HUES64 (cell line): ENCODE results near the gene AZGP1.
A peak's percentile ranks its signal among the peaks of the same experiment; 100 is the strongest.

Experiments used
- H3K27ac ChIP-seq: 2 replicates; pipeline ENCODE4 v1.7.0; 2013; ENCODE audit warnings: low read depth, low read length, inconsistent platforms
- H3K27me3 ChIP-seq: 2 replicates; pipeline ENCODE4 v1.6.1; 2013; ENCODE audit warnings: mild to moderate bottlenecking, low read length; ENCODE audit not compliant: insufficient read depth
- H3K36me3 ChIP-seq: 2 replicates; pipeline ENCODE4 v1.6.1; 2013; ENCODE audit warnings: mild to moderate bottlenecking, low read length; ENCODE audit not compliant: insufficient read depth
- H3K4me1 ChIP-seq: 2 replicates; pipeline ENCODE4 v1.6.1; 2013; ENCODE audit warnings: mild to moderate bottlenecking, low read length, moderate library complexity; ENCODE audit not compliant: insufficient read depth
- H3K4me3 ChIP-seq: 2 replicates; pipeline ENCODE4 v1.5.1; 2013; ENCODE audit warnings: mild to moderate bottlenecking, low read length, moderate library complexity
- H3K9ac ChIP-seq: 2 replicates; pipeline ENCODE4 v1.6.1; 2013; ENCODE audit warnings: mild to moderate bottlenecking, low read depth, low read length
- H3K9me3 ChIP-seq: 2 replicates; pipeline ENCODE4 v1.6.1; 2013; ENCODE audit warnings: low read depth, low read length; ENCODE audit not compliant: insufficient read depth
- WGBS: fragments of 150-250, 120-280 bp; methylation state at CpG from one replicate; pipeline ENCODE4 v1.1.7; 2013; ENCODE audit warnings: missing lambda C conversion rate; 5-methylcytosine and 5-hydroxymethylcytosine counted together

Gene AZGP1

DNA sequence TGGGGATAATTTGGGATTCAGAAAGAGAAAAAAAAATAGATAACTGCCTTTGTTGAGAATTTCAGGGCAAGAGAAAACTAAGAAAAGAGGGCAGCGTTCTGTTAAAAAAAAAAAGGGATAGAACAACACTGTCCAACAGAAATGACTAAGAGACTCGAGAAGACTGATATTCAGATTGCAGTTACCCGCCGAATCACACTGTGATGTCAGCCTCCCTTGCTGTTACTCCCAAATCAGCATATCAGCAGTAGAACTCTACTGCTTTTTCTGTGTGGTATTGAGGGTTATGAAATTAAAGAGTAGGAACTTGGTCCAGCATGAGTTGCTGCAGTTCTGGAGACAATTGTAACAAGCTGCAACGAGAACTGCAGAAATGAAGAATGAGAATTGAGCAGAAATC lies 48.3 kb downstream of the AZGP1 start:
- H3K9ac ChIP-seq: no peak overlapping the region
- no peaks in the 10 kb centered on the region for H3K36me3 ChIP-seq
- no peaks in the 10 kb centered on the region for H3K9me3 ChIP-seq
- peaks cover 5% of the 10 kb centered on the region; the same call in 1 of the 2 replicates for H3K4me1 ChIP-seq
- no peak overlapping the region for H3K27ac ChIP-seq
- peaks cover 28% of the 10 kb centered on the region; the same call in 1 of the 2 replicates for H3K27me3 ChIP-seq
- H3K4me3 ChIP-seq: no peak overlapping the region
- 86% methylated on average over 5 of the region's 5 CpGs for WGBS

GRCh38 chr7:99926321-99926720 lies 49.5 kb downstream of the AZGP1 start:
- Histone ChIP-seq H3K9me3 (peaks cover 4% of the 10 kb centered on the region; the same call in 1 of the 2 replicates), H3K4me1 (peaks cover 5% of the 10 kb centered on the region; the same call in 1 of the 2 replicates), H3K27ac (no peak overlapping the region), H3K36me3 (peaks cover 4% of the 10 kb centered on the region; the same call in 1 of the 2 replicates), H3K27me3 (peaks cover 28% of the 10 kb centered on the region; the same call in 1 of the 2 replicates), H3K9ac (no peak overlapping the region), H3K4me3 (no peak overlapping the region)

GRCh38 chr7:99923200-99923599 lies 52.6 kb downstream of the AZGP1 start:
- peaks cover 22% of the 10 kb centered on the region; the same call in 1 of the 2 replicates for H3K27me3 ChIP-seq
- H3K36me3 ChIP-seq: peaks cover 6% of the 10 kb centered on the region; the same call in 1 of the 2 replicates
- H3K4me1 ChIP-seq: no peaks in the 10 kb centered on the region
- H3K27ac ChIP-seq: no peak overlapping the region
- H3K9me3 ChIP-seq: peaks cover 18% of the 10 kb centered on the region; the same call in 1 of the 2 replicates
- no peak overlapping the region for H3K4me3 ChIP-seq
- no peak overlapping the region for H3K9ac ChIP-seq
- WGBS: 96% methylated on average over 3 of the region's 3 CpGs

DNA sequence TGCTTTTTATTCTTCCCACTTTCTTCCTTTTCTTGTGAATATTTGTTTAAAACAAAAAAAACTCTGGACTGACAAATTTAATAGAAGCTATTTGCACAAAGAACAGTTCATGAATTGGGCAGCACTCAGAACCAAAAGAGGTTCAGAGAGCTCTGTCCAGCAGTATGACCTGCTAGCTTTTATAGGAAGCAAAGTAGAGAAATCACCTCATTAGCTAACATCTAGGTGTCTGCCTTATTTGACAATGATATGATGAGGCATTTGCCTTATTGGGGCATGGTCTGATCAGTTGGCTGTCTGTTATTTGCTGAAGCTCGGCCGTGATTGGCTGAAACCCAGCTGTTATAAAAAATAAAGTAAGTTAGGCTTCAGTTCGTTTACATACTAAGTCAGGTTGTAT lies 55.7 kb downstream of the AZGP1 start:
- no peak overlapping the region for H3K9ac ChIP-seq
- H3K27me3 ChIP-seq: peaks cover 5% of the 10 kb centered on the region; the same call in 1 of the 2 replicates
- peaks cover 18% of the 10 kb centered on the region; the same call in 1 of the 2 replicates for H3K9me3 ChIP-seq
- peak overlapping the region; percentile 91 for H3K4me3 ChIP-seq
- no peak overlapping the region for H3K27ac ChIP-seq
- peaks cover 21% of the 10 kb centered on the region for H3K36me3 ChIP-seq
- WGBS: 98% methylated on average over 3 of the region's 3 CpGs
- H3K4me1 ChIP-seq: no peaks in the 10 kb centered on the region

DNA sequence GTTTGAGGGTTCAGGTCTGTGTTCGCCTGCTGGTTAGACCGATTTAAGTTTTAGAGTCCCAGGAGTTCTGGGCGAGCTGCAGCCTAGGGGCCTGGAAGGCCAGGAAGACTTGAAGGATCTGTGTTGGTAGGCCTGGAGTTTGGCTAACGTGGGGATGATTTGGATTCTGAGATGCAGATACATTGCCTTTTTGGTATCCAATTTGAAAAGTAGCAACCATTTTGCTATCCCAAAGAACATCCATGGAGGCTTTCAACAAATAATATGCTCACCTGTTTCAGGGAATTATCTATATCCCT lies 56.1 kb downstream of the AZGP1 start:
- Histone ChIP-seq H3K9ac (peak overlapping the region; percentile 86; the same call in 1 of the 2 replicates), H3K27me3 (peaks cover 3% of the 10 kb centered on the region; the same call in 1 of the 2 replicates), H3K4me3 (peak overlapping the region; percentile 91), H3K9me3 (peaks cover 18% of the 10 kb centered on the region; the same call in 1 of the 2 replicates), H3K4me1 (no peaks in the 10 kb centered on the region), H3K27ac (peak overlapping the region; percentile 77), H3K36me3 (peaks cover 21% of the 10 kb centered on the region)
- 57% methylated on average over 4 of the region's 4 CpGs for WGBS

DNA sequence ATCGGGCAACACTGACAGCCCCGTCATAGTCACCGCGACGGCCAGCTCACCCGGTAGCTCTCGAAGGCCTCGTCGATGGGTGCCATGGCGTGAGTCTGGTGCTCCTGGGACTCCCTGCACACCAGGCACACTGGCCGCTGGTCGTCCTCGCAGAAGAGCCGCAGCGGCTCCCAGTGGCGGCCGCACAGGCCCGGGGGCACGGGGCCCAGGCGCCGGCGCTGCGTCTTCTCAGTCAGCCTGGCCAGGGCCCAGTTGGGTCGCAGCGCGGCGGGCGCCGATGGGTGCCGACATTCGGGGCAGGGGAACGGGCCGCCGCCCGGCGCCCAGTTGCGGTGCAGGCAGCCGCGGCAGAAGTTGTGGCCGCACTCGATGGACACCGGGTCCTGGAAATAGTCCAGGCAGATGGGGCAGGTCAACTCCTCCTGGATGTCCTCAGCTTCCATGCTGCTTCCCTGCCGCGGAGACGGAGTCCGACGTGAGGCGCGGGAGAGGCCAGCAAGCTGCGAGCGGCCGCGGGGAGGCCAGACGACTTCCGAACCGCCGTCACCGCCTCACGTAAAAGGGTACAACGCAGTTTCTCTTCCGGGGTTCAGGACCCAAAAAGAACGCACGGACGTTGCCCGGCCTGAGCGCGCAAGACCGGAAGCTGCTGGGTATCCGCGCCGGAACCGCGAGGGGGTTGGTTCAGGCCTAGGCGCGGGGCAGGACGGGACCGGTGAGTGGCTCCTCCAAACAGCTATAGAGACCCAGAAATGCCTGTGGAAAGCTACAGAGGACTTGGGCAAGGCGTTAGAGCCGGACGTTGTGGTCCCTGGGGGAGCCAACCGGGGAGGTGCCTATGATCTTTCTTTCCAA lies 56.6 kb downstream of the AZGP1 start, which contains the start of gene TRIM4:
TSS of gene TRIM4 (minus strand) at position 572 of the 855 bp plus-strand sequence. CDS start at position 443, 129 bp downstream.
- Histone ChIP-seq H3K27me3 (no peaks in the 10 kb centered on the region), H3K9me3 (peaks cover 18% of the 10 kb centered on the region; the same call in 1 of the 2 replicates), H3K36me3 (peaks cover 21% of the 10 kb centered on the region), H3K27ac (peak within 1 kb of the TSS; percentile 77), H3K4me1 (no peaks in the 10 kb centered on the region), H3K4me3 (peak within 1 kb of the TSS; percentile 91), H3K9ac (peak within 1 kb of the TSS; percentile 86)
- WGBS: 2% methylated on average over 81 of the region's 81 CpGs
